ENCODE results near the gene CADM1. TPM values are rescaled to one million over a fixed set of nuclear protein-coding genes. Genes with fewer than 3 reads are reported as not detected.

The CADM1 gene
- total and polyA plus RNA-seq, 2 donors (not counting 1 experiment from before 2014, with no cell fraction given): 15.4 to 86.0 TPM

GRCh38 chr11:115420505-115420904 is 83.7 kb downstream of the CADM1 start:
- TF ChIP-seq CTCF (conservative IDR thresholded peaks at IDR 0.05 in 1 of 2, IDR thresholded peaks at IDR 0.05 in 1 of 2; ENCODE audit: low read depth in 1 of 2, low read length in 2 of 2) (no peak), EZH2 (IDR thresholded peaks at IDR 0.05; ENCODE audit: low read length, missing control alignments) (no peak)
- no peaks in the 10 kb centered on the region for H3K36me3 ChIP-seq (ENCODE audit: control insufficient read depth, insufficient read depth, low read length)
- H3K27me3 ChIP-seq (ENCODE audit: control insufficient read depth, insufficient read depth, low read length): no peaks in the 10 kb centered on the region
- no peak for DNase-seq (ENCODE audit: low read depth in 2 of 2)
- no peak overlapping the region for H3K9ac ChIP-seq (ENCODE audit: insufficient read depth, low read length)
- H3K4me2 ChIP-seq (ENCODE audit: extremely low read depth, insufficient read depth, low read length): no peak overlapping the region
- no peaks in the 10 kb centered on the region for H3K79me2 ChIP-seq (ENCODE audit: control insufficient read depth, insufficient read depth, low read length)
- no peaks in the 10 kb centered on the region for H3K4me1 ChIP-seq (ENCODE audit: control insufficient read depth, extremely low read depth, insufficient read depth, low read length)
- H3K9me3 ChIP-seq (ENCODE audit: control insufficient read depth, insufficient read depth, low read depth, low read length): no peaks in the 10 kb centered on the region
- H2AFZ ChIP-seq (ENCODE audit: low read length): no peak overlapping the region
- no peak overlapping the region for H3K27ac ChIP-seq (ENCODE audit: insufficient read depth, low read length)
- H4K20me1 ChIP-seq (ENCODE audit: control insufficient read depth, extremely low read depth, insufficient read depth, low read length): no peaks in the 10 kb centered on the region
- H3K4me3 ChIP-seq (replicated peaks in 1 of 4; ENCODE audit: control extremely low read depth in 1 of 4, insufficient read depth in 1 of 4, low read depth in 3 of 4, low read length in 4 of 4): no peak overlapping the region

GRCh38 chr11:115418626-115419025 is 85.6 kb downstream of the CADM1 start:
- Histone ChIP-seq H3K4me1 (ENCODE audit: control insufficient read depth, extremely low read depth, insufficient read depth, low read length) (no peaks in the 10 kb centered on the region), H3K27me3 (ENCODE audit: control insufficient read depth, insufficient read depth, low read length) (no peaks in the 10 kb centered on the region), H3K36me3 (ENCODE audit: control insufficient read depth, insufficient read depth, low read length) (no peaks in the 10 kb centered on the region), H4K20me1 (ENCODE audit: control insufficient read depth, extremely low read depth, insufficient read depth, low read length) (no peaks in the 10 kb centered on the region), H2AFZ (ENCODE audit: low read length) (no peak overlapping the region), H3K79me2 (ENCODE audit: control insufficient read depth, insufficient read depth, low read length) (no peaks in the 10 kb centered on the region), H3K9me3 (ENCODE audit: control insufficient read depth, insufficient read depth, low read depth, low read length) (no peaks in the 10 kb centered on the region), H3K4me3 (replicated peaks in 1 of 4; ENCODE audit: control extremely low read depth in 1 of 4, insufficient read depth in 1 of 4, low read depth in 3 of 4, low read length in 4 of 4) (no peak overlapping the region), H3K9ac (ENCODE audit: insufficient read depth, low read length) (no peak overlapping the region), H3K27ac (ENCODE audit: insufficient read depth, low read length) (no peak overlapping the region), H3K4me2 (ENCODE audit: extremely low read depth, insufficient read depth, low read length) (no peak overlapping the region)
- TF ChIP-seq CTCF (conservative IDR thresholded peaks at IDR 0.05 in 1 of 2, IDR thresholded peaks at IDR 0.05 in 1 of 2; ENCODE audit: low read depth in 1 of 2, low read length in 2 of 2): no peak
- TF ChIP-seq EZH2 (IDR thresholded peaks at IDR 0.05; ENCODE audit: low read length, missing control alignments): no peak
- no peak for DNase-seq (ENCODE audit: low read depth in 2 of 2)

GRCh38 chr11:115418081-115418480 is 86.1 kb downstream of the CADM1 start:
- Histone ChIP-seq H3K4me1 (ENCODE audit: control insufficient read depth, extremely low read depth, insufficient read depth, low read length) (no peaks in the 10 kb centered on the region), H3K36me3 (ENCODE audit: control insufficient read depth, insufficient read depth, low read length) (no peaks in the 10 kb centered on the region), H2AFZ (ENCODE audit: low read length) (no peak overlapping the region), H3K79me2 (ENCODE audit: control insufficient read depth, insufficient read depth, low read length) (no peaks in the 10 kb centered on the region), H3K27me3 (ENCODE audit: control insufficient read depth, insufficient read depth, low read length) (no peaks in the 10 kb centered on the region), H3K27ac (ENCODE audit: insufficient read depth, low read length) (no peak overlapping the region), H4K20me1 (ENCODE audit: control insufficient read depth, extremely low read depth, insufficient read depth, low read length) (no peaks in the 10 kb centered on the region), H3K9ac (ENCODE audit: insufficient read depth, low read length) (no peak overlapping the region), H3K4me2 (ENCODE audit: extremely low read depth, insufficient read depth, low read length) (no peak overlapping the region), H3K9me3 (ENCODE audit: control insufficient read depth, insufficient read depth, low read depth, low read length) (no peaks in the 10 kb centered on the region), H3K4me3 (replicated peaks in 1 of 4; ENCODE audit: control extremely low read depth in 1 of 4, insufficient read depth in 1 of 4, low read depth in 3 of 4, low read length in 4 of 4) (no peak overlapping the region)
- DNase-seq (ENCODE audit: low read depth in 2 of 2): no peak
- TF ChIP-seq EZH2 (IDR thresholded peaks at IDR 0.05; ENCODE audit: low read length, missing control alignments) (no peak), CTCF (conservative IDR thresholded peaks at IDR 0.05 in 1 of 2, IDR thresholded peaks at IDR 0.05 in 1 of 2; ENCODE audit: low read depth in 1 of 2, low read length in 2 of 2) (no peak)
